ENCODE data around the gene GDF7. TPM values are rescaled to one million over a fixed set of nuclear protein-coding genes. Genes with fewer than 3 reads are reported as not detected.

GDF7 gene
- total and polyA plus RNA-seq, 8 donors: 0.15 to 0.42 (median 0.30) TPM

GRCh38 chr2:20672201-20672951, 5.4 kb downstream of the GDF7 start:
- no peak overlapping the region for H3K27ac ChIP-seq
- peaks cover 0 to 26% of the 10 kb centered on the region in 2 donors for H3K4me1 ChIP-seq
- intact Hi-C loops (cut with DNase I): no loop called here
- H3K36me3 ChIP-seq: no peaks in the 10 kb centered on the region
- peaks cover 66 to 86% of the 10 kb centered on the region in 2 donors for H3K27me3 ChIP-seq
- no peak for TF ChIP-seq CTCF (IDR thresholded peaks at IDR 0.05)
- ATAC-seq: no peak
- H3K9me3 ChIP-seq: no peaks in the 10 kb centered on the region
- peak in 1 of 4 donors; percentile 82 for DNase-seq
- no peak overlapping the region for H3K4me3 ChIP-seq

GRCh38 chr2:20673686-20674308, 6.9 kb downstream of the GDF7 start:
- Histone ChIP-seq H3K4me1 (peaks cover 0 to 21% of the 10 kb centered on the region in 2 donors), H3K4me3 (no peak overlapping the region), H3K36me3 (no peaks in the 10 kb centered on the region), H3K9me3 (no peaks in the 10 kb centered on the region), H3K27ac (no peak overlapping the region), H3K27me3 (peaks cover 52 to 71% of the 10 kb centered on the region in 2 donors)
- ATAC-seq (no peak), DNase-seq (no peak)
- intact Hi-C loops (cut with DNase I): no loop called here
- no peak for TF ChIP-seq CTCF (IDR thresholded peaks at IDR 0.05)

- DNase-seq: no peak
- intact Hi-C loops (cut with DNase I): no loop called here
Measured at GRCh38 chr2:20674309-20674965, 7.5 kb downstream of the GDF7 start.

GRCh38 chr2:20674974-20675679, 8.2 kb downstream of the GDF7 start:
- TF ChIP-seq CTCF (IDR thresholded peaks at IDR 0.05): no peak
- Histone ChIP-seq H3K27me3 (peaks cover 39 to 58% of the 10 kb centered on the region in 2 donors), H3K4me1 (peaks cover 0 to 11% of the 10 kb centered on the region in 2 donors), H3K9me3 (no peaks in the 10 kb centered on the region), H3K36me3 (no peaks in the 10 kb centered on the region), H3K27ac (no peak overlapping the region), H3K4me3 (no peak overlapping the region)
- intact Hi-C loops (cut with DNase I): no loop called here
- peak; percentile 41 for ATAC-seq
- DNase-seq: peak in 1 of 4 donors; percentile 37

More at GRCh38 chr2:20674309-20674965, 7.5 kb downstream of the GDF7 start:
- TF ChIP-seq CTCF (IDR thresholded peaks at IDR 0.05): no peak
- Histone ChIP-seq H3K9me3 (no peaks in the 10 kb centered on the region), H3K36me3 (no peaks in the 10 kb centered on the region), H3K4me3 (no peak overlapping the region), H3K27me3 (peaks cover 46 to 65% of the 10 kb centered on the region in 2 donors), H3K4me1 (peaks cover 0 to 18% of the 10 kb centered on the region in 2 donors), H3K27ac (no peak overlapping the region)
- no peak for ATAC-seq

Measured in left lung (tissue), 10 donors.